ENCODE measurements around the gene PTEN.

PTEN gene

GRCh38 chr10:87987206-87987605, 123.8 kb downstream of the PTEN start:
- DNase-seq = no peak

DNA sequence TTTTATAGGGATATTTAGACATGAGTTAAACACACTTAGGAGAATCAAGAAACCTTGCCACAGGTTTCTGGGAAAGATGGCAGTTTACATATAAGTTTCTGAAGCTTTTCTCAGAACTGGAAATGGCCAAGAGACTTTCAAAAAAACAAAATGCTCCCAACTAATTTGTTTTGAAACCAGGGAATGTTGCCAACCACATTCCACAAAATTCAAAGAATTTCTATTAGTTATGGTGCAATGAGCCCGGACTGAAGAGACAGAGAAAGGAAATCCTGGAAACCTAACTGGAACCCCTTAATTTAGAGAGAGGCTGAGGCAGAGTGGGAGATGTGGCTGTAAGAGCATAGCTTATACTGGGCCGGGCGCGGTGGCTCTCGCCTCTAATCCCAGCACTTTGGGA, 128.5 kb downstream of the PTEN start:
- no peak for DNase-seq

- DNase-seq = no peak
Measured at GRCh38 chr10:88004451-88004850, 141.0 kb downstream of the PTEN start.

- no peak for DNase-seq
Measured at GRCh38 chr10:88006261-88006660, 142.8 kb downstream of the PTEN start.

DNA sequence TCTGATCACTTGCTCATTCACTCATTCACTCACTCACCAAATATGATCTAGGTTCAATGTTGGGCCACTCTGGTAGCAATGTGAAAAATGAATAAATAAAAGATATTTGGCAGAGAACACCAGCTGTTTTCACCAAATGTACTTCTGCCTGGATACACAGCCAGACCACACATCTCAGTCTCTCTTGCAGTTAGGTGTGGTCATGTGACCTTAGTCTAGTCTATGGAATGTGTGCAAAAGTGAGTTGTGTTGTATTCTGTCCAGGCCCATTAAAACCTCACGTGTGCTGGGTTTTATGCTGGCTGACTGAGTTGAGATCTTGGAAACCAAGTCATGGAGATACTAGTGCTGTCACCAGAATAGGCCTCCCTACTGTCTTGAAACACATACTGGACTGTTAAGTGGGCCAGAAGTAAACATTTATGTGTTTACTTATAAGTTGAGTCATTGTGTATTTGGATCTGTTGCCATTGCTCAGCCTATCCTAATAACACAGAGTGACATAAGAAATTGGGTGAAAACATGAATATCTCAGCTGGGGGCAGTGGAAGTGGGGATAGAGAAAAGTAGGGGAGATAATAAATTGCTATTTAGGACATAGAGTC, 145.5 kb downstream of the PTEN start:
- DNase-seq = no peak

- no peak for DNase-seq
Measured at GRCh38 chr10:88012641-88013040, 149.2 kb downstream of the PTEN start.

DNA sequence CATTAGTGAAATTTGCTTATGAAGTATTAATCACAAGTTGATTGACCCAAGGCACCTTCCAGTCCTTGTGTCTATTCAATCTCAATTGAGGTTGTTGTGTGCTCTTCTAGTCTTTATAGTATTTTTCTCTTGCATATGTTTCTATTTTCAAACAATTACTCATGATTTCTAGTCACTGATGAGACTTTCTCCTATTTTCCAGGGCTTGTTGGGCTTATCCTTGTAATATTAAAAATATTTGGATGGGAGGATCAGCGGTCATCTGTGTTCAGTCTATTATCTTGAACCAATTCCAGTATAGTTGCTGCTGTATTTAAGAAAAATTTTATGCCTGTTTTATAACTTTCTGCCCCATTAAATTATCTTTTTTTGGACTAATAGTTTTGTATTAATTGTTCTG, 154.4 kb downstream of the PTEN start:
- DNase-seq = no peak

DNA sequence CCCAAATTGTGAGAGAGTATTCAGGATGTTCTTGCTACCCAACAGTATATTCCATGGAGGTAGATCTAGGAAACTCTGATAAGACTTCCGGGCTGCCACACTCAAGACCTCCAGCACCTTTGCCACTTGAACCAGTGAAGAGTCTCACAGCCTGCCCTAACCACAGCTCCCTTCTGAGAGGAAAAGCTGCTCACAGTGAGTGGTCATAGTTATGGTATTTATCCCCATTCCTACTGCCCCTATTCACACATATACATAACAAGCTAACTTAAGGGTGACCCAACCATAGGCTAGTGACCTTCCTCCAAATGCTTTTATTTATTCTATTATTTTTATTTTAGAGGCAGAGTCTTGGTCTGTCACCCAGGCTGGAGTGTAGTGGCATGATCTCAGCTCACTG, 156.3 kb downstream of the PTEN start:
- DNase-seq = no peak
